NCI-H774 (cell line): Measurements from ENCODE around the gene EHBP1.

Experiments used
- DNase-seq: peaks from one replicate; lab custom pipeline; 2025; lab: John Stamatoyannopoulos, UW

EHBP1 gene

DNA sequence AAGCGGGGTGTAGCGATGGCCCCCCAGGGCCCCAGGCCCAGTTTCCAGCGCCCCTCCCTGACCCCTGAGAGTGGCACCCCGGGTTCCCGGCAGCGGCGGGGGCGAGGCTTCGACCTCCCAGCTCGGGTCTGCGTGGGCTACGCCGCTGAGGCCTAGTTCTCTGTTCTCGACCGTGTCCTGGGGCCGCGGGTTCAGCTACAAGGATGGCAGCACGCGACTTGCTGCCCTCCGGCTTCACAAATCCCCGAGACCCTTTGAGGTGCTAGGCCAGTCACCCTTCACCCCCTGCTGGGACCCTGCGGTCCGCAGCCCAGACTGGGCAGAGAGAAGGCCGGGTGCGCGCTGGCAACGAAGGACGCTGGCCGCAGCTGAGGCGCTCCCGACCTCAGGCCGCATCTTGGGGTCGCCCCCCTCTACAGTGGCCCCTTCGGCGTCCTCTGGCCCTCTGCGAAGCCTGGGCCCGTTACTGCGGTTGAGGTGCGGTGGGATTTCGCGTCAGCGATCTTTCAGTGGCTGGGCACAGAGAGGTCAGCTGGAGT is 346.4 kb downstream of the EHBP1 start:
- DNase-seq, result no peak

DNA sequence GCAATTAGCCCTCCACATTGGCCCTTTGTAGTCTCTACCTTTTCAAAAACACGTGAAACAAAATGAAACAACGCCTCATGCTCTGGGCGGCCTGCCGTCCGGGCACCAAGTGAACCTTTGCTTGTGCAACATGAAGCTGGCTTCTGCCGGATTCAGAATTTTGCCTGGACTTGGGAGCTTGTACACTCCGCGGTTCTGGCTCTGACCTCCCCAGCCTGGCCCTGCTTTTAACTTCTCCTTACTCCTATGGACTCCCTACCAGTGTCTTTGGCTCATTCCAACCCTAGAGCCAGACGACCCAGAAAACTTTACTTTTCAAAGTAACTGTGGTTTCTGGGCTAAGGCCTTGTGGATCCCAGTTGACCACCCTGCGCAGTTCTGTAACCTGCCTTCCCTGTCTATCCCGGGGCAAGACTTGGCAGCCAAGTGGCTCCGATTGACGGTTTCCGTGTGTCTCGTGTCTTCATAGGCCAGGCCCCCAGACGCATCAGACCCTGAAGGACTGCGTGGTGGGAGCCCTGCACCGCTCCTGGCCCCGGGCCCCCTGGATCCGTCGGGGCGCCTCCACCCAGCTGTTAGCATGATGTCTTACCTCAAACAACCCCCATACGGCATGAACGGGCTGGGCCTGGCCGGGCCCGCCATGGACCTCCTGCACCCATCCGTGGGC is 347.0 kb downstream of the EHBP1 start:
- no peak for DNase-seq

DNA sequence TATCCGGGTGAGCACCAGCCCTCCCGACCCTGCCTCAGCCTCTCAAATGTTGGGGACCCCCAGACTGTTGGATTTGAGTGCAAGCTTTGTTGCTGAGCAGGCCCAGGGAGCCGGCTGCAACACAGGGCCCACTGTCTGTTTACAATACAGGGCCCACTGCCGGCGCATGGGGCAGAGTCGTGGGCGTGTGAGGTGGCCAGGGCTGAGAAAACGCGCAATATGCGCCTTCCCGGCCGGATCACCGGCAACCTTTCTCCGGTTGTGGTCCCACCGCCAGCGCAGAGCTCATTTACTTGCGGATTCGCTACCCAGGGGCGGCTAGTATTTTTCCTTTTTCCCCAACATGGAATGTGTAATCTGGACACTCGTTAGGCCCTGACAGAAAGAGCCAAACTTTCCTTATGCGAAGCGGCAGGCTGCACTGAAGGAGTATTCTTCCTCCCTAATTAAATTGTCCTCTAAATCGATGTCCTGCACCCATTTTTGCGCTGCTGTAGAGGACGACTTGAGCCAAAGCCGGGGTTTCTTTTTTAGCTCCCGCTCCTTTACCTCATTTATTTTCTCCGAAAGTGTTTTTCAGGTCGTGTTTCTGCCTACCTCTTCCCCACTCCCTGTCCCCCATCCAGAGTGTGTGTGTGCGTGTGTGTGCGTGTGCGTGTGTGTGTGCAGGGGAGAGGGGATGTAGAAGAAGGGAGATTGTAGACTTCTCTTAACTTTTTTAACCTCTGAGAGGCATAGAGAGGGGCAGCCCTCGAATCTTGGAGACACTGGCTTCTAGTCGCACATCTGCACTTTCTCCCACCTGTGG is 347.8 kb downstream of the EHBP1 start:
- DNase-seq, result no peak

DNA sequence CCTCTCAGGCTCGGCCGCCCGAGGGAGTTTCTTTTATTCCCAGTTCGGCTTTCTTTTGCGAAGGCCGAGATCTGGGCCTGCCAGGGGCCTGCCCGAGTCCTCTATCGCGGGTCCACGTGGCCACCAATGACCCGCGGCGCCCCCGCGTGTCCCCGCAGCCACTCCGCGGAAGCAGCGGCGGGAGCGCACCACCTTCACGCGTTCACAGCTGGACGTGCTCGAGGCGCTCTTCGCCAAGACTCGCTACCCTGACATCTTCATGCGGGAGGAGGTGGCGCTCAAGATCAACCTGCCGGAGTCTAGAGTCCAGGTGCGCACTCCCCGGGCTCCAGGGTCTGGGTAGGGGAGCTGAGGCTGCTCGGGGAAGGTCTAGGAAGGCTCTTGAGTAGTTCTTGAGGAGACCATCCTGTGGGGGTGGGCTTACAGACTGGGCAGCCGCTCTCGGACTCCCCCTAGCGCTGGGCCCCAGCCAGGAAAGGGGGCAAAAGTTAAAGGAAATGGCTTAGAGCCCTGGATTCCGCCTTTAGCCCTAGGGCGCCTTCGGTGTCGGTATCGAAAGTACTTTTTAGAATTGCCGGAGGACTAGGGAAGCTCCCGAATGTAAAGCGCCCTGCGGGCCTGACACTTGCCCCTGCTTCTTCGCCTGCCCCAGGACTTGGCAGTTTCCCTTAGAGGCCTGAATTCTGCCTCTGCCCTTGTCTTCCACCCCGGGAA is 348.5 kb downstream of the EHBP1 start:
- DNase-seq, result no peak

DNA sequence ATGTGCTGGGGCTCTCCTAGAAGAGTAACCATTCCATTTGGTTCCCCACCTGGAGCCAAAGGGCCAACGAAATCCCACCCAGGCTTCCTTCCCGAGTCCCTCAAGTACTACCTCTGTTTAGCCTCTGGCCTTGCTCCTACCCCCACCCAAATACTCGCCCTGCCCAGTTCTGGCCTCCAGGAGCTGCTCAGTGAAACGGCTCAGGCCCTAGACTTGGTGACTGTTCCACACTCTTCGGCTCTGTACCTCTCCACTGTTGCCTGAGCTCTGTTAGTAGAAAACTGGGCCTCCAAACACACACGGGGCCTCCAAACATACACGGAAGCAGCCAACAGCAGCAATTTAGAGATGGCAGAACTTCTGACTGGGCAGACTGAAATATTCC is 349.3 kb downstream of the EHBP1 start:
- DNase-seq, result no peak

GRCh38 chr2:63055226-63056106 is 350.0 kb downstream of the EHBP1 start:
- DNase-seq, result no peak

DNA sequence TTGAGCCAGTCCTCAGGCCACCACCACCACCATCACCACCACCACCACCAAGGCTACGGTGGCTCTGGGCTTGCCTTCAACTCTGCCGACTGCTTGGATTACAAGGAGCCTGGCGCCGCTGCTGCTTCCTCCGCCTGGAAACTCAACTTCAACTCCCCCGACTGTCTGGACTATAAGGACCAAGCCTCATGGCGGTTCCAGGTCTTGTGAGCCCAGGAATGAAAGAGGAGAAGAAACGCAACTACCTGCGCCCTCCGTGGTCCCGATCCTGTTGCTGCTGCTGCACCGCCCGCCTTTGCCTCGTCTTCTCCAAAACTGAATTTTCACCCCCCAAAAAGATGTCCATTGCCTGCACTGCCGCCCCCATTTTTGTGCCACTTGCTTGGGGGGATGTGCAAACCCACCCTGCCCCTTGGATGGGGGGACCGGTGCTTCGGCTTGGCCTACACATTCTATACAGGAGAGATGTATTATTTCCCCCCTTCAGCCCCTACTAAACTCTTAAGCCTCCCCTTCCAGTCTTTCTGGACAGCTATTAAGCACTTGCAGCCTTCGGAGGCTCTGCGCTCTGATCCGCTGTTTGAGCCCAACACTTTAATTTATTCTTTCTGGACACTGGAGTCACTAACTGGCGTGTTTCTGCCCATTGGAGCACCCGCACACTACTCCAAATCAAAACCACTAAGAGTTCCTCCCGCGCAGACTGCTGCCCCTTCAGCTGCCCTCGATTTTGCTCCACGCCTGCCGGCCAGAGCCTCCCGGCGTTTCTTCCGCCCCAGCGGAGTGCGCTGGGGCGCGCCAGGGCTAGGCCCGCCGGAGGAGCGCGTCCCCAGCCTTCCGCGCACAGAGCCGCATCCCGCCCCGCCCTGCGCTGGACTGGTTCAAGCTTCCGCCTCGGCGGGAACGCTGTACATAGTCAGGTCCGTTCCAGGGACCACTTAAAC is 350.9 kb downstream of the EHBP1 start:
- DNase-seq, result no peak

DNA sequence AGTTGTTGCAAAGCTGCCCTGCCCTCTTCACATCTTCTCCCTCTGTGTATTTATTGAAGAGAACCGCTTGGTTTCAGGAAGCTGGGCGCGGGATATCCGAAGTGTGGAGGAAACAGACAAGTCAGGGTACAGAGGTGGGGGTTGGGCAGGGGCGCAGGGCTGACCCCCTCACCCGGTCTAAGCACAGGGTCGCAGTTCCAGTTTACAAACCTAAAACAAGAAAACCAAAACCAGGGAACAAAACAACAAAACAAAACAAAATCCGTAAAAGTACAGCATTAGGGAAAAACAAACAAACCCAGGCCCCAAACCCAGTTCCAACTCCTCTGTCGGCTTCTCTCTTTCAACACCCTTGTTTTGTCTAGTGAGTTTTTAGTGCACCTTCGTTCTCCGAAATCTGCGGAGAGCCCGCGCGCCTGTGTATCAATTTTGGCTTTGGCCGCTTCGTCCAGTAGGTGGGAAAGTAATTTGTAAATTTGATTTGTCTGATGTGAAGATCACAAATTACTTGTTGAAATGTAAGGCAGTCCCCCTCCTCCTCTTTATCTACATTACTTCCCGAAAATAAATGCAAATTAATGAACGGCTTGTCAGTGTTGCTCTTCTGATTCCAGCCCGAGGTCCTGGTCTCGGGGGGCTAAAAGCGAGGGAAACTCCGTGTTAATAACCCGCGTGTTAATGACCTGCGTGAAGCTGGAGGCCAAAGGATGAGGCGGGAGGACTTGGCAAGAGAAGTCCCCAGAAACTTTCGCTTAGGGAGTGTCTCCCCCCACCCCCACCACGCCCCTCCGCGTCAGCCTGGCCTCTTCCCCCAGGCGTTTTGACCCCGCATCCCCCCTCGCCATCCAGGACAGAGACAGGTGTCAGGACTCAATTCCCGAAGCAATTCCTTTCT is 352.0 kb downstream of the EHBP1 start:
- no peak for DNase-seq

GRCh38 chr2:63058144-63058920 is 352.8 kb downstream of the EHBP1 start:
- DNase-seq, result no peak

DNA sequence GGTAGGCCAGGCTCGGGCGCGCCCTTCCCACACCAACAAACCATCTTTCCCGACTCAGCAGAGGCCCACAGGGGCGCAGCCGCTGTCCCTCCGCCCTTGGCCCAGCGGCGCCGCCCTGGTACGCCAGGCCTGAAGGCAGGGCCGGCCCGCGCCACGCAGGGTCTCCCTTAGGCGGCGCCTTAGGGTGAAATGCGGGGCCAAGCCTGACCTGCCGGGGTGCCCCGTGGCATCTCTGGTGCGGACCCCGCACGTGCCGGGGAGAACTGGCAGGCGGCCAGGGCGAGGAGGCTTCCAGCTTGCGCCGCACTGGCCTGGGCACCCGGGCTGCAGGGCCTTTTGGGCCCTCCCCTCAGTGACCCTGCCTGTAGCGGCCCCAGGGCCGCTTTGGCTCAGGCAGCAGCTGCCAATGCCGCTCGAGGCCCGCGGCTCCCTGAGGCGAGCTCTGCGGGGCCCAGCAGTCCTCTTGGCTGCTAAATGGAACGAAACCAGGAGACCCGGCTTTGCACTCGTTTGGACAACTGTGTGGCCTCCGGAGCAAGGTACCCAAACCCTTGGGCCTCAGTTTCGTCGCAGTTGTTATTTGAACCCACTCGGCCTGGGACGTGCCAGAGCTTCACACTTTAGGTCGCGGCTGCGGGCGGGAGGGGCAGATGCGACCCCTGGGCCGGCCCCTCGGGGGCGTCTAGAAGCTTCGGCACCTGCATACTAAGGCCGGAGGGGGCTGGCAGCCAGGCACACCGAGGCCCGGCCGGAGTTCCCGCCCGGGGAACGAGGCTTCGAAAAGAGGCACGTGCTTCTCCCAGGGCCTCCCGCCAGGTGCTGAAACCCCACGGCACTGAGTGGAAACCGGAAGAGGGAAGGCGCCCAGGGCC is 353.6 kb downstream of the EHBP1 start:
- no peak for DNase-seq

- no peak for DNase-seq
Measured at GRCh38 chr2:63059793-63060471, 354.4 kb downstream of the EHBP1 start.

DNA sequence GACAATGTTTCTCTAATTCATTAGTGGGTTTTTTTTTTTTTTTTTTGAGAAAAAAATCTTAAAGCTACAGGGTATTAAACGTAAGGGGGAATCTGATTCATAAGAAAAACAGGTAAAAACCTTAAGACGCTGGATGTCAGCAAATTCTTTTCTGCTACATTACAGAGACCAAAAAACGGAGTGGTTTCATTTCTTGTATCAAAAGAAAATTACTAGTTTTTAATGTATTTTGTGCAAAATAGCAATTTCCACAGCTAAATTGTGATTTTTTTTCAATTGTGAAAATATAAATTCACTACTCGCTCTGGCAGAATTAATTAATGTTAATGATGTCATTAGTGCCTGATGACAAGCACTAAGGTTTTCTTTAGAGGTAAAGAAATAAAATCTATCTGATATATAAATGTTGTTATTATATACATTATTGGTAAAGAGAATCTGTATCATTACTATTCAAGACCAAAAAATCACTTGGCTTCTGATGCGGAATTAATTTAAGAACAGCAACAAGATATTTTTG is 355.0 kb downstream of the EHBP1 start:
- DNase-seq, result no peak

GRCh38 chr2:63064197-63064596 is 358.7 kb downstream of the EHBP1 start:
- DNase-seq, result no peak

- no peak for DNase-seq
Measured at GRCh38 chr2:63064661-63065060, 359.1 kb downstream of the EHBP1 start.

DNA sequence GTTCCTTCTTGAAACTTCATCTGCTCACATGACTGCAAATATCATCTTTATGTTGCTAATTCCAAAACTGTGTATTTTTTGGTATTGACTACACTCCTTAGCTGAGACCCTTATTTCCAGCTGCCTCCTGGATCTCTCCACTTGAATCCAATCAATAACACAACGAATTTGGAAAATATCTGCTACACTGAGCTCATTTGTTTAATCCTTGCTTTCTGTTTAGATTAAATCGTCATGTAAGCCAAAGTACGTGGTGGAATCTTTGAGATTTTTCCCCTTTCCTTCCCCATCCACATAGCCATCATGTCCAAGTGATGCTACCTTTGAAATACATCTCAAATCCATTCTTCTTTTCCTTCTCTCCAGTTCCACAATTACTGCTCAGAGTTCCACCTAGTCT is 360.8 kb downstream of the EHBP1 start:
- DNase-seq, result no peak

DNA sequence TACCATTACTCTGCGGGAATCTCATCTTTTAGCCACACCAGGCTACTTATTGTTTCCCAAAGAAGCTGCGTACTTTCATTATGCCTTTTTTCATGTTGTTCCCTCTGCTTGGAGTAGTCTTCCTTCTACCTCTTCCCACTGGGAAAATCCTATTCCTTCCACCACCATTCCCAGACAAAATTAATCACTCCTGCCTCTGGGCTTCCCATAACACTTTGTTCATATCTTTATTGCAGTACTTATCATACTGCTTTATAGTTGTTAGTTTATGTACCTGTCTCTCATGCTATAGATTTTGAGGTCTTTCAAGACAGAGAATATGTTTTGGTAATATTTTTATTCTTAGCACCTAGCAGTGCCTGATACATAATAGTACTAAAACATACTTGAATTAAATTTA is 361.3 kb downstream of the EHBP1 start:
- DNase-seq, result no peak

DNA sequence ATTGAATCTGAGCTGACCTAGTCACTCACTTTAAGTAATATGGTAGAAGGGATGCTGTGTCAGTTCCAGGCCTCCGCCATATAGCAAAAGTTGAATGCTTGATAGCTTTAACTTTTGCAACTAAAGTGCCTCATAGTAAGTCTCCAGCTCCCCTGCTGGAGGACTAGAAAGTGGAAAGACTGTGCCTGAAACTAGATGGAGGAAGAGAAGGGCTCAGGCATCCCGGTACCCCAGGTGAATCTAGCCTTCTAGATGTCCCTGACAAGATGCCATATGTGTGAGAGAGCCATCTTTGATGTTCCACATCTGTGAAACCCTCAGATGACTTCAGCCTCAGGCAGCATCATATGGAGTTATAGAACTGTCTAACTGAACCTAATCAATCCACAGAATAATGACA is 366.2 kb downstream of the EHBP1 start:
- no peak for DNase-seq
